ENCODE data around the gene NMT2. TPM values are rescaled to one million over a fixed set of nuclear protein-coding genes. Genes with fewer than 3 reads are reported as not detected.

NMT2 gene
- total RNA-seq, 1 donor from 2014 or later = 13.7 TPM

GRCh38 chr10:15168786-15169554 lies 477 bp upstream of the NMT2 start:
- Mint-ChIP-seq H3K27me3 (ENCODE audit: low read depth) (no peaks in the 10 kb centered on the region), H3K4me1 (ENCODE audit: low read depth) (peaks cover 23% of the 10 kb centered on the region), H3K4me3 (ENCODE audit: unreplicated experiment) (peak overlapping the region; percentile 31), H3K9me3 (ENCODE audit: low read depth) (no peaks in the 10 kb centered on the region), H3K27ac (ENCODE audit: unreplicated experiment) (peak overlapping the region; percentile 22), H3K36me3 (ENCODE audit: low read depth) (no peaks in the 10 kb centered on the region)
- peak; percentile 96 for DNase-seq (ENCODE audit: low spot score)
- TF ChIP-seq CTCF (IDR thresholded peaks at IDR 0.05) = no peak

- H3K4me3 Mint-ChIP-seq (ENCODE audit: unreplicated experiment) = peak overlapping the region; percentile 85
- H3K36me3 Mint-ChIP-seq (ENCODE audit: low read depth) = no peaks in the 10 kb centered on the region
- H3K9me3 Mint-ChIP-seq (ENCODE audit: low read depth) = no peaks in the 10 kb centered on the region
- H3K27me3 Mint-ChIP-seq (ENCODE audit: low read depth) = no peaks in the 10 kb centered on the region
- H3K27ac Mint-ChIP-seq (ENCODE audit: unreplicated experiment) = peak overlapping the region; percentile 90
- peaks cover 32% of the 10 kb centered on the region for H3K4me1 Mint-ChIP-seq (ENCODE audit: low read depth)
- DNase-seq (ENCODE audit: low spot score) = no peak
- TF ChIP-seq CTCF (IDR thresholded peaks at IDR 0.05) = peak; percentile 70
Observed at GRCh38 chr10:15167411-15168290, 842 bp downstream of the NMT2 start.

GRCh38 chr10:15166325-15166724 lies 2.2 kb downstream of the NMT2 start:
- Mint-ChIP-seq H3K27me3 (ENCODE audit: low read depth) (no peaks in the 10 kb centered on the region), H3K4me3 (ENCODE audit: unreplicated experiment) (no peak overlapping the region), H3K9me3 (ENCODE audit: low read depth) (no peaks in the 10 kb centered on the region), H3K36me3 (ENCODE audit: low read depth) (no peaks in the 10 kb centered on the region), H3K4me1 (ENCODE audit: low read depth) (peaks cover 32% of the 10 kb centered on the region), H3K27ac (ENCODE audit: unreplicated experiment) (no peak overlapping the region)
- no peak for TF ChIP-seq CTCF (IDR thresholded peaks at IDR 0.05)
- DNase-seq (ENCODE audit: low spot score) = no peak

GRCh38 chr10:15163253-15163828 lies 5.2 kb downstream of the NMT2 start:
- no peaks in the 10 kb centered on the region for H3K9me3 Mint-ChIP-seq (ENCODE audit: low read depth)
- DNase-seq (ENCODE audit: low spot score) = no peak
- no peak for TF ChIP-seq CTCF (IDR thresholded peaks at IDR 0.05)

GRCh38 chr10:15158972-15159371 lies 9.5 kb downstream of the NMT2 start:
- no peak for DNase-seq (ENCODE audit: low spot score)
- Mint-ChIP-seq H3K9me3 (ENCODE audit: low read depth) (no peaks in the 10 kb centered on the region), H3K36me3 (ENCODE audit: low read depth) (no peaks in the 10 kb centered on the region), H3K4me3 (ENCODE audit: unreplicated experiment) (no peak overlapping the region), H3K27ac (ENCODE audit: unreplicated experiment) (no peak overlapping the region), H3K27me3 (ENCODE audit: low read depth) (no peaks in the 10 kb centered on the region), H3K4me1 (ENCODE audit: low read depth) (peaks cover 13% of the 10 kb centered on the region)
- TF ChIP-seq CTCF (IDR thresholded peaks at IDR 0.05) = no peak

More at GRCh38 chr10:15163253-15163828, 5.2 kb downstream of the NMT2 start:
- Mint-ChIP-seq H3K27me3 (ENCODE audit: low read depth) (no peaks in the 10 kb centered on the region), H3K27ac (ENCODE audit: unreplicated experiment) (no peak overlapping the region), H3K4me3 (ENCODE audit: unreplicated experiment) (no peak overlapping the region), H3K4me1 (ENCODE audit: low read depth) (peaks cover 27% of the 10 kb centered on the region), H3K36me3 (ENCODE audit: low read depth) (no peaks in the 10 kb centered on the region)

Measured in chondrocyte (in vitro differentiated cells).